ENCODE measurements around the gene GPR55. TPM values are rescaled to one million over a fixed set of nuclear protein-coding genes. Genes with fewer than 3 reads are reported as not detected.

The GPR55 gene
- total RNA-seq, 1 experiment from 2014 or later: not detected

GRCh38 chr2:230887342-230887741 lies 37.7 kb downstream of the GPR55 start:
- BruUV-seq (replicated peaks): no TSS peak
- Mint-ChIP-seq H3K27me3 (ENCODE audit: unreplicated experiment) (peaks cover 41% of the 10 kb centered on the region), H3K9me3 (ENCODE audit: low read depth, unreplicated experiment) (no peaks in the 10 kb centered on the region), H3K4me1 (ENCODE audit: low read depth, unreplicated experiment) (no peaks in the 10 kb centered on the region), H3K27ac (ENCODE audit: unreplicated experiment) (no peak overlapping the region), H3K4me3 (ENCODE audit: low read depth, unreplicated experiment) (no peak overlapping the region), H3K36me3 (ENCODE audit: insufficient read depth, unreplicated experiment) (no peaks in the 10 kb centered on the region)
- intact Hi-C loops (cut with micrococcal nuclease; ENCODE audit: unreplicated experiment): no loop called here
- no peak for TF ChIP-seq CTCF (IDR thresholded peaks at IDR 0.05; ENCODE audit: unreplicated experiment)
- CTCF ChIA-PET: no interaction called here
- no peak for DNase-seq

DNA sequence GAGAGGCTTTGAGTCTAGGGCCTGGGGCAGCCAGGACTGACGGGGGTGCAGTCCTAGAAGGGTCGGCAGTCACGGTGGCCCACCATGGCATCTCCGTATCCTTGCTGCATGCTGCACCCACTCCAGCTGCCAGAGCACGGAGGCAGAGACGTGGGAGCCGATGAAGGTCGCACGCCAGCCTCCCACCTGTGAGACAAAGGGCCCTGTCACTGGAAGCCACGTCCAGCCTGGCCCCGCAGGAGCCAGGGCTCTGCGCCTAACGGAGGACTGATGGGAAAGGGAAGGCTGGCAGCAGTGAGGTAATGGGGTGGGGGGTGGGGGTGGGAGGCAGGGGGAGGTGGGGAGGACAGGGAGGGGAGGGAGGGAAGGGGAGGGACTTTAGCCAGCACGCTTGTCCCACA lies 38.4 kb downstream of the GPR55 start:
- Mint-ChIP-seq H3K4me1 (ENCODE audit: low read depth, unreplicated experiment) (no peaks in the 10 kb centered on the region), H3K4me3 (ENCODE audit: low read depth, unreplicated experiment) (no peak overlapping the region), H3K27ac (ENCODE audit: unreplicated experiment) (no peak overlapping the region), H3K9me3 (ENCODE audit: low read depth, unreplicated experiment) (no peaks in the 10 kb centered on the region), H3K27me3 (ENCODE audit: unreplicated experiment) (peaks cover 40% of the 10 kb centered on the region), H3K36me3 (ENCODE audit: insufficient read depth, unreplicated experiment) (no peaks in the 10 kb centered on the region)
- CTCF ChIA-PET: interaction anchor here (0.6 kb wide), 1 partner anchor 77 kb away, joined by 6 read pairs; no protein-coding TSS in a partner anchor
- intact Hi-C loops (cut with micrococcal nuclease; ENCODE audit: unreplicated experiment): no loop called here
- no TSS peak for BruUV-seq (replicated peaks)
- no peak for DNase-seq
- no peak for TF ChIP-seq CTCF (IDR thresholded peaks at IDR 0.05; ENCODE audit: unreplicated experiment)

DNA sequence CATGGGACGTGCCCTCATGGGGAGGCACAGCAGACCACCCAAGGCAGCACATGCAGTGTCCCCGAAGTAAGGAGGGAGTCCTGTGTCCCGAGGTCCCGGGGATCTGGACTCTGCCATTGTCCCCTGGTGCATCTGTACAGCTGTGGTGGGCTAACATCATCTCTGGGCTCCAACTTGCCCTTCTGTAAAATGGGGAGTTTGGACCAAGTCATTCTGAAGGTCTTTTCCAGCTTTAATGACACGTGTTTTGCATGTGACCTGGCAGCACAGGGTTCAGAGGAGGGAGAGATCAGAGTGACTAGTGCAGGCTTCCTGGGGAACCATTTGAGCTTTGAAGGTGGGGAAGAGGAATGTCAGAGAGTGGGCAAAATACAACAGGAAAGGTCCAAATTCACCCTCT lies 38.8 kb downstream of the GPR55 start:
- Mint-ChIP-seq H3K4me1 (ENCODE audit: low read depth, unreplicated experiment) (no peaks in the 10 kb centered on the region), H3K36me3 (ENCODE audit: insufficient read depth, unreplicated experiment) (no peaks in the 10 kb centered on the region), H3K4me3 (ENCODE audit: low read depth, unreplicated experiment) (no peak overlapping the region), H3K27ac (ENCODE audit: unreplicated experiment) (no peak overlapping the region), H3K27me3 (ENCODE audit: unreplicated experiment) (peaks cover 36% of the 10 kb centered on the region), H3K9me3 (ENCODE audit: low read depth, unreplicated experiment) (no peaks in the 10 kb centered on the region)
- TF ChIP-seq CTCF (IDR thresholded peaks at IDR 0.05; ENCODE audit: unreplicated experiment): no peak
- DNase-seq: no peak
- no TSS peak for BruUV-seq (replicated peaks)
- intact Hi-C loops (cut with micrococcal nuclease; ENCODE audit: unreplicated experiment): no loop called here
- CTCF ChIA-PET: interaction anchor here (0.6 kb wide), 2 partner anchors 76 to 240 kb away, joined by 3 to 6 read pairs; no protein-coding TSS in a partner anchor

DNA sequence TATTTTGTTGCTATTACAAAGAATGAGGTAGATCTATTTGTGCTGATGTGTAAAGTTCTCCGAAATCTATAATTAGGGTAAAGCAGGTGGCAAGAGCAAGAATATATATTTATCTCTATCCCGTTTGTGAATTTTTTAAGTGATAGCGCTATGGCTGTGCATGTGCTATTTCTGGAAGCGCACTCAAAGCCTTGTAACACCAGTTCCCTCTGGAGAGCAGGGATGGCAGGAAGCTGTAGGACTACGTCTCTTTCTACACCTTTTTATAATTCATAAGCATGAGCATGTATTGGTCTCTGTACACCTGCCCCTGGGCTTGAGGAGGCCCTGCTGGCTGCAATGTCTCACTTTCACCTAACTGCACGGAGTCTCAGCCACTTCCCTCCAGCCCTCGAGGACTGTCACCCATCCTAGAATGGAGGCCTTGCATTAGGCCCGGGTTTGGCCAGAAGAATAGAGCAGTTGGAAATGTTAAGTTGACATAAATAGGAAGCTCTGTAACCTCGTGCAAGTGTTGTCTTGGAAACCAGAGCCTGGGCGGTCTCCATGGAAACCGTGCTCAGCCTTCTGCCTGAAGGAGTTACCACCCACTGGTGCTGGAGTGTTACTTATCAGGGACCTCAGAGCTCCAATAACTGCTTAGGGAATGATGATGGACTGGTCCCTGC lies 39.4 kb downstream of the GPR55 start:
- H3K27ac Mint-ChIP-seq (ENCODE audit: unreplicated experiment): no peak overlapping the region
- intact Hi-C loops (cut with micrococcal nuclease; ENCODE audit: unreplicated experiment): no loop called here
- CTCF ChIA-PET: interaction anchor here (0.5 to 0.6 kb wide), 2 partner anchors 125 to 239 kb away, joined by 3 to 5 read pairs; no protein-coding TSS in a partner anchor

More for the DNA sequence above, 39.4 kb downstream of the GPR55 start:
- no peaks in the 10 kb centered on the region for H3K36me3 Mint-ChIP-seq (ENCODE audit: insufficient read depth, unreplicated experiment)
- H3K9me3 Mint-ChIP-seq (ENCODE audit: low read depth, unreplicated experiment): no peaks in the 10 kb centered on the region
- no peak for TF ChIP-seq CTCF (IDR thresholded peaks at IDR 0.05; ENCODE audit: unreplicated experiment)
- DNase-seq: no peak
- BruUV-seq (replicated peaks): no TSS peak
- peaks cover 30% of the 10 kb centered on the region for H3K27me3 Mint-ChIP-seq (ENCODE audit: unreplicated experiment)
- no peaks in the 10 kb centered on the region for H3K4me1 Mint-ChIP-seq (ENCODE audit: low read depth, unreplicated experiment)
- H3K4me3 Mint-ChIP-seq (ENCODE audit: low read depth, unreplicated experiment): no peak overlapping the region
